SU-DHL-6 (cell line): ENCODE measurements around the gene E2F3.

ENCODE experiments used
- H2AFZ ChIP-seq: fragments of 200-600 bp; sonication (generic); 2 replicates; pipeline ENCODE4 v1.6.1; 2014; ENCODE audit warnings: low read depth, mild to moderate bottlenecking, moderate library complexity, mixed read lengths, antibody characterized with exemption, low read length; ENCODE audit not compliant: severe bottlenecking
- H3F3A ChIP-seq: fragments of 200-600 bp; shearing (Covaris generic); 2 replicates; pipeline ENCODE4 v1.6.0; 2016; ENCODE audit warnings: antibody characterized with exemption, mild to moderate bottlenecking; ENCODE audit not compliant: insufficient read depth
- H3K27ac ChIP-seq: fragments of 200-600 bp; sonication (generic); 2 replicates; pipeline ENCODE4 v1.5.1; 2016; ENCODE audit warnings: low read depth, mild to moderate bottlenecking, low read length, moderate library complexity, mixed read lengths
- H3K27me3 ChIP-seq: fragments of 200-600 bp; sonication (generic), shearing (Covaris generic); 2 replicates; pipeline ENCODE4 v1.6.0; 2014; ENCODE audit warnings: mild to moderate bottlenecking, low read length
- H3K36me3 ChIP-seq: fragments of 200-600 bp; sonication (generic); 2 replicates; pipeline ENCODE4 v1.6.1; 2014; ENCODE audit warnings: mild to moderate bottlenecking, low read length, mixed read lengths
- H3K4me2 ChIP-seq: fragments of 300-600, 200-600 bp; shearing (Covaris generic), sonication (generic); 2 replicates; pipeline ENCODE4 v1.6.0; 2014; ENCODE audit warnings: low read length, low read depth, mild to moderate bottlenecking; ENCODE audit not compliant: poor library complexity, severe bottlenecking
- H3K4me3 ChIP-seq: fragments of 200-600 bp; sonication (generic); 2 replicates; pipeline ENCODE4 v1.5.1; 2014; ENCODE audit warnings: antibody characterized with exemption, low read length, mild to moderate bottlenecking, mixed read lengths; ENCODE audit not compliant: insufficient read depth, poor library complexity, severe bottlenecking
- H3K79me2 ChIP-seq: fragments of 200-600 bp; sonication (generic); 2 replicates; pipeline ENCODE4 v1.6.1; 2014; ENCODE audit warnings: mild to moderate bottlenecking, low read length, moderate library complexity; ENCODE audit not compliant: insufficient read depth
- H3K9ac ChIP-seq: fragments of 200-600 bp; sonication (generic); 2 replicates; pipeline ENCODE4 v1.7.0; 2014; ENCODE audit warnings: mild to moderate bottlenecking, low read length
- H3K9me2 ChIP-seq: fragments of 200-600 bp; sonication (generic); replicated peaks from 2 replicates; pipeline ENCODE4 v1.6.1; 2014; ENCODE audit warnings: low read length; ENCODE audit not compliant: insufficient read depth
- H3K9me3 ChIP-seq: fragments of 200-600 bp; sonication (generic); 2 replicates; pipeline ENCODE4 v1.6.1; 2014; ENCODE audit warnings: low read length, mixed read lengths; ENCODE audit not compliant: insufficient read depth
- H4K20me1 ChIP-seq: fragments of 200-600 bp; sonication (generic); 2 replicates; pipeline ENCODE4 v1.6.1; 2014; ENCODE audit warnings: low read depth, mild to moderate bottlenecking, antibody characterized with exemption, low read length, moderate library complexity, mixed read lengths
- EZH2phosphoT487 ChIP-seq: fragments of 200-600 bp; sonication (generic), shearing (Covaris generic); conservative IDR thresholded peaks from 2 replicates; pipeline ENCODE4 v1.6.1; 2018; ENCODE audit warnings: mild to moderate bottlenecking, antibody characterized with exemption, low read length, moderate library complexity, mixed read lengths
- TF ChIP-seq, protein P1 (sequence below): fragments of 200-600 bp; sonication (generic); IDR thresholded peaks from one replicate; pipeline ENCODE4 v1.5.1; 2017; ENCODE audit warnings: antibody characterized with exemption, mild to moderate bottlenecking, low read length, moderate library complexity; ENCODE audit not compliant: insufficient read depth, poor library complexity, severe bottlenecking

E2F3 gene

DNA sequence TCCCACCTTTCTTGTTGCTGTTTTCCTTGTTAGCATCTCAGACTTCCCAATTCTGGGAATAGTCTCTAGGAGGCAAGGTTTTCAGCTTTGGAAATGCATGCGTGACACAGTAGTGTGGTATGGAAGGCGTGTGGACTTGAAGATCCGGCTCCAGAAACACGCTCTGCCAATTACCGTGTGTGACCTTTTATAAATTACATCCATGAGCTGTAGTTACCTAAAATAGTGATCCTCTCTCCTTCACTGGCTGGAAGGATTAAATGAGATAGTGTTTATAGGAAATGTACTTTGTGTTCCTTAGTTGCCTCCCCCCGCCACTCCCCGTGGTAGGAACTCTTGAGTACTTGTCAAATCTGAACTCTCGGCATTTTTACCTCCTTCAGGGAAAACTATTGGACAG, 13.0 kb downstream of the E2F3 start:
- no peak overlapping the region for H3K9ac ChIP-seq
- H3K9me2 ChIP-seq = no peaks in the 10 kb centered on the region
- H3K4me2 ChIP-seq = no peak overlapping the region
- TF ChIP-seq, protein P1, sequence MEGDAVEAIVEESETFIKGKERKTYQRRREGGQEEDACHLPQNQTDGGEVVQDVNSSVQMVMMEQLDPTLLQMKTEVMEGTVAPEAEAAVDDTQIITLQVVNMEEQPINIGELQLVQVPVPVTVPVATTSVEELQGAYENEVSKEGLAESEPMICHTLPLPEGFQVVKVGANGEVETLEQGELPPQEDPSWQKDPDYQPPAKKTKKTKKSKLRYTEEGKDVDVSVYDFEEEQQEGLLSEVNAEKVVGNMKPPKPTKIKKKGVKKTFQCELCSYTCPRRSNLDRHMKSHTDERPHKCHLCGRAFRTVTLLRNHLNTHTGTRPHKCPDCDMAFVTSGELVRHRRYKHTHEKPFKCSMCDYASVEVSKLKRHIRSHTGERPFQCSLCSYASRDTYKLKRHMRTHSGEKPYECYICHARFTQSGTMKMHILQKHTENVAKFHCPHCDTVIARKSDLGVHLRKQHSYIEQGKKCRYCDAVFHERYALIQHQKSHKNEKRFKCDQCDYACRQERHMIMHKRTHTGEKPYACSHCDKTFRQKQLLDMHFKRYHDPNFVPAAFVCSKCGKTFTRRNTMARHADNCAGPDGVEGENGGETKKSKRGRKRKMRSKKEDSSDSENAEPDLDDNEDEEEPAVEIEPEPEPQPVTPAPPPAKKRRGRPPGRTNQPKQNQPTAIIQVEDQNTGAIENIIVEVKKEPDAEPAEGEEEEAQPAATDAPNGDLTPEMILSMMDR = no peak
- no peak for TF ChIP-seq EZH2phosphoT487
- H3K9me3 ChIP-seq = no peaks in the 10 kb centered on the region
- peaks cover 85% of the 10 kb centered on the region for H4K20me1 ChIP-seq
- no peaks in the 10 kb centered on the region for H3F3A ChIP-seq
- H3K27ac ChIP-seq = no peak overlapping the region
- H2AFZ ChIP-seq = no peak overlapping the region
- H3K36me3 ChIP-seq = 0 out of 2 replicates have a peak, but pooled peaks cover 2% of the 10 kb centered on the region
- H3K4me3 ChIP-seq = no peak overlapping the region
- no peaks in the 10 kb centered on the region for H3K27me3 ChIP-seq
- H3K79me2 ChIP-seq = peaks cover 99% of the 10 kb centered on the region

- Histone ChIP-seq H3K27ac (no peak overlapping the region), H3F3A (no peaks in the 10 kb centered on the region), H3K9me3 (no peaks in the 10 kb centered on the region), H3K4me3 (no peak overlapping the region), H3K36me3 (0 out of 2 replicates have a peak, but pooled peaks cover 2% of the 10 kb centered on the region), H3K9ac (no peak overlapping the region), H2AFZ (no peak overlapping the region), H3K9me2 (no peaks in the 10 kb centered on the region), H3K79me2 (peaks cover 99% of the 10 kb centered on the region), H3K4me2 (no peak overlapping the region), H3K27me3 (no peaks in the 10 kb centered on the region), H4K20me1 (peaks cover 83% of the 10 kb centered on the region)
- TF ChIP-seq EZH2phosphoT487 = no peak
- TF ChIP-seq, protein P1 = no peak
These were observed 13.6 kb downstream of the E2F3 start for GRCh38 chr6:20415304-20415703.

GRCh38 chr6:20415712-20416454, 14.2 kb downstream of the E2F3 start:
- H3K9me2 ChIP-seq = no peaks in the 10 kb centered on the region
- peaks cover 99% of the 10 kb centered on the region for H3K79me2 ChIP-seq
- no peaks in the 10 kb centered on the region for H3K27me3 ChIP-seq
- no peak overlapping the region for H3K9ac ChIP-seq
- no peak overlapping the region for H3K4me3 ChIP-seq
- TF ChIP-seq EZH2phosphoT487 = no peak
- TF ChIP-seq, protein P1 = no peak
- H3K9me3 ChIP-seq = no peaks in the 10 kb centered on the region
- H2AFZ ChIP-seq = no peak overlapping the region
- H4K20me1 ChIP-seq = peaks cover 83% of the 10 kb centered on the region
- no peaks in the 10 kb centered on the region for H3F3A ChIP-seq
- H3K4me2 ChIP-seq = no peak overlapping the region
- H3K27ac ChIP-seq = no peak overlapping the region
- H3K36me3 ChIP-seq = peaks cover 6% of the 10 kb centered on the region; the same call in 1 of the 2 replicates
